Cardiac muscle cell (in vitro differentiated cells and primary cell): ENCODE data around the gene ASIC1. TPM values are rescaled to one million over a fixed set of nuclear protein-coding genes. Genes with fewer than 3 reads are reported as not detected.

Experiments used
- DNase-seq, 2 donors: peaks; one replicate each; pipeline versions ENCODE4 v3.0.0 to v3.0.0-alpha.2; 2010 to 2017; ENCODE audit warnings: low read depth in 1 of 2, low spot score in 1 of 2
- H3K27ac ChIP-seq: fragments of 200-600 bp; sonication (generic); 2 replicates; pipeline ENCODE4 v1.5.1; 2016
- H3K27me3 ChIP-seq: fragments of 200-600 bp; sonication (generic); 2 replicates; pipeline ENCODE4 v1.6.0; 2016; ENCODE audit warnings: control low read depth
- H3K36me3 ChIP-seq: fragments of 200-600 bp; sonication (generic); 2 replicates; pipeline ENCODE4 v1.5.1; 2016; ENCODE audit warnings: control low read depth
- H3K4me1 ChIP-seq: fragments of 200-600 bp; sonication (generic); 2 replicates; pipeline ENCODE4 v1.8.1; 2017; ENCODE audit warnings: low read depth, mild to moderate bottlenecking, mixed run types
- H3K4me3 ChIP-seq: fragments of 200-600 bp; sonication (generic); 2 replicates; pipeline ENCODE4 v1.5.1; 2016; ENCODE audit warnings: mild to moderate bottlenecking
- H3K9me3 ChIP-seq: fragments of 200-600 bp; sonication (generic); 2 replicates; pipeline ENCODE4 v1.5.1; 2017; ENCODE audit warnings: low read depth, mild to moderate bottlenecking, control low read depth
- polyA plus RNA-seq: library from polyadenylated mRNA; unstranded; fragments of >200 nt; fragmentation: Nextera tagmentation; extraction: Ambion mirVana; gene quantifications from 2 replicates; pipeline ENCODE4 v1.2.1, GENCODE V29; 2016
- total RNA-seq: library from RNA; depleted of rRNA; stranded (reverse); fragments of >200 nt; gene quantifications from 2 replicates; pipeline ENCODE4 v1.2.3, GENCODE V29; 2016
- TF ChIP-seq, protein P1 (sequence below): IDR thresholded peaks from 2 replicates; pipeline ENCODE4 v1.5.1; 2012; ENCODE audit warnings: low read depth, mild to moderate bottlenecking, low read length

ASIC1 gene
- total and polyA plus RNA-seq, 2 experiments from 2014 or later: 4.6 to 7.0 TPM

DNA sequence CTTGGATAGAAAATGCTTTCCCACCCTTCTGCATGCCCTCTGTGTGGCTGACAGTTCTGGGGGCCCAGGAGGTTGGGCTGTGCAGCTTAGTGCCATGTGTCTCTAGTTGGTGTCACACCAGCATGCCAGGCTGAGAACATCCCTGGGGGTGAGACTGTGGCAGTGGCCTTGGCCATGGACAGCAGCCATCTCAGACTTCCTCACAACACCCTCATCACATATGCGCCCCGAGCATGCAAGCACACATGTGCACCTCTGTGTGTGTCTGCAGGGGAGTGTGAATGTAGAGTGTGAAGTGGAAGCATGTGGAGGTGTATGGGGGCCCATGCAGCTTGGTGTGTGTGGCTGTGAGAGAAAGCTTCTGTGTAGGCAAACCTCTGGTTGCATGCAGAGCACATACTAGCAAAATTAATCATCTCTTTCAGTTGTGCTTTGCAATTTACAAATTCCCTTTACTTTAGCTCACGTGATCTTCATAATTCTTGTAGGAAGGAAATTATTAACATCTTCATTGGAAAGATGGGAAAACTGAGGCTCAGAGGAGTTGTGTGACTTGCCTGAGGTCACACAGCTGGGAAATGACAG, 8.4 kb downstream of the ASIC1 start:
- Histone ChIP-seq H3K9me3 (no peaks in the 10 kb centered on the region), H3K27ac (no peak overlapping the region), H3K27me3 (no peaks in the 10 kb centered on the region), H3K4me3 (no peak overlapping the region), H3K36me3 (no peaks in the 10 kb centered on the region), H3K4me1 (no peaks in the 10 kb centered on the region)
- TF ChIP-seq, protein P1, sequence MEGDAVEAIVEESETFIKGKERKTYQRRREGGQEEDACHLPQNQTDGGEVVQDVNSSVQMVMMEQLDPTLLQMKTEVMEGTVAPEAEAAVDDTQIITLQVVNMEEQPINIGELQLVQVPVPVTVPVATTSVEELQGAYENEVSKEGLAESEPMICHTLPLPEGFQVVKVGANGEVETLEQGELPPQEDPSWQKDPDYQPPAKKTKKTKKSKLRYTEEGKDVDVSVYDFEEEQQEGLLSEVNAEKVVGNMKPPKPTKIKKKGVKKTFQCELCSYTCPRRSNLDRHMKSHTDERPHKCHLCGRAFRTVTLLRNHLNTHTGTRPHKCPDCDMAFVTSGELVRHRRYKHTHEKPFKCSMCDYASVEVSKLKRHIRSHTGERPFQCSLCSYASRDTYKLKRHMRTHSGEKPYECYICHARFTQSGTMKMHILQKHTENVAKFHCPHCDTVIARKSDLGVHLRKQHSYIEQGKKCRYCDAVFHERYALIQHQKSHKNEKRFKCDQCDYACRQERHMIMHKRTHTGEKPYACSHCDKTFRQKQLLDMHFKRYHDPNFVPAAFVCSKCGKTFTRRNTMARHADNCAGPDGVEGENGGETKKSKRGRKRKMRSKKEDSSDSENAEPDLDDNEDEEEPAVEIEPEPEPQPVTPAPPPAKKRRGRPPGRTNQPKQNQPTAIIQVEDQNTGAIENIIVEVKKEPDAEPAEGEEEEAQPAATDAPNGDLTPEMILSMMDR: no peak
- no peak for DNase-seq

DNA sequence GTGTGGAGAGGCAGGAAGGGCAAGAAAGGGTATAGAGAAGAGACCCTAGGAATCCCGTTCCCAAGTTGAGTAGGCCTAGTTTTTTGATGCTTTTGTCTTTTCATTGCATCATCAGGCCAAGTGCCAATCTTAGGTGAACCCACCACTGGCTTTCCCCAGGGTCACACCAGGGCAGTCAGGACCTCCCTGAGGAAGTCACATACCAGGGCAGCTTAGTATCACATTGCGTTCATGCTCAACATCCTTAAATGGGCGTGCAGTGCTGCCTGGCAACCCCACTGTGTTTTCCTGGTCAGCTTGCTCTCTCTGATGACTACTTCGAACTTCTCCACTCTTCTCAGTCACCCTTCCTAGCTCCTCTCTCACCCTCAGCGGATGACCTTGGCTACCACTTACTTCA, 9.0 kb downstream of the ASIC1 start:
- DNase-seq: peak; percentile 78 to 86
- no peaks in the 10 kb centered on the region for H3K4me1 ChIP-seq
- no peaks in the 10 kb centered on the region for H3K9me3 ChIP-seq
- no peaks in the 10 kb centered on the region for H3K27me3 ChIP-seq
- TF ChIP-seq, protein P1: no peak
- H3K36me3 ChIP-seq: no peaks in the 10 kb centered on the region
- H3K4me3 ChIP-seq: no peak overlapping the region
- peak overlapping the region; percentile 8 for H3K27ac ChIP-seq

DNA sequence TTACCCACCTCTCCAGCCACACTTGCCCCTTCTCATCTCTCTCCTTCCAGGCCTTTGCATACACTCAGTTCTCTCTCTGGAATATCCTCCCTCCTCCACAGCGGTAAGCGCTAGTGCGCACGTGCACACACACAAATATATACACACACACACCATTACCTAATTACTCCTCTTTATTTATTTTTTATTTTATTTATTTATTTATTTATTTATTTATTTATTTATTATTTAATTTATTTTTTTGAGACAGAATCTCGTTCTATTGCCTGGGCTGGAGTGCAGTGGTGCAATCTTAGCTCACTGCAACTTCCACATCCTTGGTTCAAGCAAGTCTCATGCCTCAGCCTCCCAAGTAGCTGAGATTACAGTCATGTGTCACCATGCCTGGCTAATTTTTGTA, 11.7 kb downstream of the ASIC1 start:
- H3K9me3 ChIP-seq: no peaks in the 10 kb centered on the region
- no peaks in the 10 kb centered on the region for H3K36me3 ChIP-seq
- no peak overlapping the region for H3K4me3 ChIP-seq
- no peak for DNase-seq
- TF ChIP-seq, protein P1: no peak
- H3K4me1 ChIP-seq: peaks cover 6% of the 10 kb centered on the region
- no peaks in the 10 kb centered on the region for H3K27me3 ChIP-seq
- no peak overlapping the region for H3K27ac ChIP-seq

DNA sequence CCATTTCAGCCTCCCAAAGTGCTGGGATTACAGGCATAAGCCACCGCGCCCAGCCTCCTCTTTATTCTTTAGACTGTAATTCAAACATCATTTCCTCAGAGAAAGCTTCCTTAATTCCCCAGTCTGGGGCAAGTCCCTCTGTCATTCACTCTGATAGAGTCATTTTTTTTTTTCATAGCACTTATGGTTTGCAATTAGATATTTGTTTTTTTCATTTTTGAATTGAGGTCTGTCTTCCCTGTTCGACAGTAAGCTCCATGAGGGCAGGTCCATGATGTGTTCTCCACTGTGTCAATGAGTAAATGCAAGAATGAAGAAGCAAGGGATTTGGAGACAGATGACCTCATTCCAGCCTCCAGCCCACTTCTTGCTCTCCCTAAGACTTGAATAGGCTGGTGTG, 12.1 kb downstream of the ASIC1 start:
- Histone ChIP-seq H3K36me3 (no peaks in the 10 kb centered on the region), H3K4me1 (peaks cover 6% of the 10 kb centered on the region), H3K27ac (no peak overlapping the region), H3K4me3 (no peak overlapping the region), H3K27me3 (no peaks in the 10 kb centered on the region), H3K9me3 (no peaks in the 10 kb centered on the region)
- no peak for DNase-seq
- TF ChIP-seq, protein P1: no peak

DNA sequence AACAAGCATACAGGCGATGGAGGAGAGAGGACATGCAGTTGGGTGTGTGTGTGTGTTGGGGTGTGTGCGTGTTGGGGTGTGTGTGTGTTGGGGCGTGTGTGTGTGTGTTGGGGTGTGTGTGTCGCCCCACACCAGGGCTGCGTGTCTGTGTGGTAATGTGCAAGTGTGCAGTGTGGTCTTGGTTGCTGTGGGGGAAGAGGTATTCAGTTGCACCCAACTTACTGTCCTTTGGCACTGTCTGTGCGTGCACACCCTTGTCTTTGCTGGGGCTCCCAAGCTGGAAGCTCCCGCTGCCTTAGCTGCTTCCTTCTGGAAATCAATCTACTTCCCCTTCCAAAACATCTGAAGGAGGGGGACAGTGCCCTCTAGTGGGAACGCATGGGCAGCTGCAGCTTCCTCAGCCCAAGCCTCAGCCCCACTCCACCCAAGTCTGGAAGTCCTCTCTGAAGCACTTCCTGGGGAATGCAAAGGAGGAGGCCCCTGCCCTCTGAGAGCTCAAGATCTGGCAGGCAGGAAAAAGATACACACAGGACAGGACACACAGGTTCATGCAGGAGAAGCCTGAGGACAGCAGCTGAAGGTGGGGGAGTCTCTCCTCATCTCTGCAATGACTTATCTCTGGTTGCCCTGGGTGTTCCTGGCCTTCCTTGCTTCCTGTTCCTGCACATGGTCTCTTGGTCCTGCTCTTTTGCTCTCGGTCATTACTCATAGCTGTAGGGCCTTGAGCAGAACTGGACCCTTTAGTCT, 13.1 kb downstream of the ASIC1 start:
- Histone ChIP-seq H3K27me3 (no peaks in the 10 kb centered on the region), H3K4me3 (no peak overlapping the region), H3K27ac (no peak overlapping the region), H3K4me1 (peaks cover 6% of the 10 kb centered on the region), H3K36me3 (no peaks in the 10 kb centered on the region), H3K9me3 (no peaks in the 10 kb centered on the region)
- TF ChIP-seq, protein P1: peak; percentile 97
- DNase-seq: peak; percentile 82 to 93
